GM19324 (cell line): ENCODE results near the gene PPP1R14C.
"Not testable (repeated sequence)": the region's sequence is repeated elsewhere in the genome, so short reads cannot be mapped to it uniquely, and the experiment has no call there.

Source experiments
- ATAC-seq: cut with Tn5 transposase; IDR thresholded peaks from one replicate; pipeline ENCODE4 v1.9.1; 2021; ENCODE audit warnings: mild to moderate bottlenecking, moderate library complexity; ENCODE audit not compliant: unreplicated experiment, low FRiP score

PPP1R14C gene

GRCh38 chr6:150165020-150165702 is 22.3 kb downstream of the PPP1R14C start:
- no peak for ATAC-seq

GRCh38 chr6:150167479-150167873 is 24.6 kb downstream of the PPP1R14C start:
- no peak for ATAC-seq

- ATAC-seq = no peak
These were observed 26.3 kb downstream of the PPP1R14C start for GRCh38 chr6:150169181-150169580.

GRCh38 chr6:150169609-150170008 is 26.8 kb downstream of the PPP1R14C start:
- no peak for ATAC-seq

GRCh38 chr6:150172929-150173328 is 30.1 kb downstream of the PPP1R14C start:
- ATAC-seq = no peak

- no peak for ATAC-seq
These were observed 32.8 kb downstream of the PPP1R14C start for GRCh38 chr6:150175586-150176151.

GRCh38 chr6:150176152-150176551 is 33.3 kb downstream of the PPP1R14C start:
- no peak for ATAC-seq

GRCh38 chr6:150176659-150177058 is 33.8 kb downstream of the PPP1R14C start:
- ATAC-seq = no peak

- no peak for ATAC-seq
These were observed 34.6 kb downstream of the PPP1R14C start for GRCh38 chr6:150177259-150177951.

- ATAC-seq = no peak
These were observed 35.2 kb downstream of the PPP1R14C start for GRCh38 chr6:150177952-150178520.

- no peak for ATAC-seq
These were observed 36.2 kb downstream of the PPP1R14C start for GRCh38 chr6:150179030-150179429.

GRCh38 chr6:150179907-150180424 is 37.1 kb downstream of the PPP1R14C start:
- ATAC-seq = not testable (repeated sequence)

- no peak for ATAC-seq
These were observed 37.7 kb downstream of the PPP1R14C start for GRCh38 chr6:150180517-150180916.

GRCh38 chr6:150182460-150183078 is 39.7 kb downstream of the PPP1R14C start:
- no peak for ATAC-seq

- no peak for ATAC-seq
These were observed 40.3 kb downstream of the PPP1R14C start for GRCh38 chr6:150183105-150183504.

- no peak for ATAC-seq
These were observed 41.1 kb downstream of the PPP1R14C start for GRCh38 chr6:150183966-150184365.

- ATAC-seq = no peak
These were observed 42.2 kb downstream of the PPP1R14C start for GRCh38 chr6:150184850-150185731.

GRCh38 chr6:150185732-150186117 is 42.9 kb downstream of the PPP1R14C start:
- ATAC-seq = no peak

- no peak for ATAC-seq
These were observed 43.5 kb downstream of the PPP1R14C start for GRCh38 chr6:150186129-150186898.
